HEK293 (cell line): ENCODE results near the gene TAF10.

ENCODE experiments used
- CTCF ChIA-PET: fragments of 350-600 bp; formaldehyde crosslinking; extraction: SDS; loops from one replicate; lab custom pipeline; 2021; ENCODE audit warnings: antibody characterized with exemption; lab: Yijun Ruan, JAX
- POLR2A ChIA-PET: fragments of 300-600 bp; formaldehyde crosslinking; extraction: SDS; loops from one replicate; lab custom pipeline; 2020; ENCODE audit warnings: antibody characterized with exemption, inconsistent platforms; lab: Yijun Ruan, JAX
- H3K27ac ChIP-seq: fragments of 200-500 bp; sonication (Bioruptor generic); 2 replicates; pipeline ENCODE4 v1.5.1; 2014; ENCODE audit warnings: low read depth, low read length, control low read depth, inconsistent platforms; ENCODE audit errors: extremely low read depth
- H3K36me3 ChIP-seq, 2 experiments: fragments of 200-500 bp in 1 of 2; sonication (Bioruptor generic) in 1 of 2; 1 replicate in 1 of 2; 2 replicates in 1 of 2; pipeline ENCODE4 v1.5.1; 2014 to 2017; ENCODE audit warnings: inconsistent platforms in 2 of 2, low read length in 2 of 2; ENCODE audit not compliant: control insufficient read depth in 2 of 2, insufficient read depth in 1 of 2
- H3K4me1 ChIP-seq: fragments of 200-500 bp; sonication (Bioruptor generic); 2 replicates; pipeline ENCODE4 v1.5.1; 2014; ENCODE audit warnings: mild to moderate bottlenecking, low read length, inconsistent platforms; ENCODE audit not compliant: control insufficient read depth, insufficient read depth
- H3K4me3 ChIP-seq: 2 replicates; pipeline ENCODE4 v1.5.1; 2011; ENCODE audit warnings: low read depth, mild to moderate bottlenecking, control low read depth, low read length, moderate library complexity
- H3K9me3 ChIP-seq: fragments of 200-500 bp; sonication (Bioruptor generic); 2 replicates; pipeline ENCODE4 v1.5.1; 2014; ENCODE audit warnings: low read depth, low read length, inconsistent platforms; ENCODE audit not compliant: control insufficient read depth, insufficient read depth
- GLIS1 ChIP-seq: fragments of 450-650 bp; formaldehyde crosslinking; IDR thresholded peaks from 2 replicates; pipeline ENCODE4 v1.5.1; 2016; ENCODE audit warnings: missing biosample characterization, missing genetic modification characterization
- KLF7 ChIP-seq: fragments of 450-650 bp; formaldehyde crosslinking; IDR thresholded peaks from 2 replicates; pipeline ENCODE4 v1.5.1; 2016; ENCODE audit warnings: missing biosample characterization, missing genetic modification characterization, borderline replicate concordance
- SETDB1 ChIP-seq: IDR thresholded peaks from one replicate; pipeline ENCODE4 v1.6.1; 2017; ENCODE audit warnings: mild to moderate bottlenecking, low read length, moderate library complexity, mixed read lengths; ENCODE audit not compliant: insufficient read length
- ZBTB8A ChIP-seq: fragments of 450-650 bp; formaldehyde crosslinking; IDR thresholded peaks from 2 replicates; pipeline ENCODE4 v1.5.1; 2016; ENCODE audit warnings: missing biosample characterization, missing genetic modification characterization
- ZNF169 ChIP-seq: fragments of 450-650 bp; formaldehyde crosslinking; IDR thresholded peaks from 2 replicates; pipeline ENCODE4 v1.5.1; 2016; ENCODE audit warnings: missing biosample characterization, missing genetic modification characterization
- ZNF175 ChIP-seq: fragments of 450-650 bp; formaldehyde crosslinking; IDR thresholded peaks from 2 replicates; pipeline ENCODE4 v1.5.1; 2016; ENCODE audit warnings: missing biosample characterization, missing genetic modification characterization
- ZNF184 ChIP-seq: fragments of 450-650 bp; IDR thresholded peaks from 2 replicates; pipeline ENCODE4 v1.5.1; 2018; ENCODE audit warnings: missing biosample characterization, mild to moderate bottlenecking, missing genetic modification characterization
- ZNF223 ChIP-seq: fragments of 450-650 bp; formaldehyde crosslinking; IDR thresholded peaks from 2 replicates; pipeline ENCODE4 v1.5.1; 2016; ENCODE audit warnings: missing biosample characterization, missing genetic modification characterization
- ZNF24 ChIP-seq: fragments of 450-650 bp; formaldehyde crosslinking; IDR thresholded peaks from 2 replicates; pipeline ENCODE4 v1.5.1; 2016; ENCODE audit warnings: missing biosample characterization, missing genetic modification characterization
- ZNF292 ChIP-seq: fragments of 450-650 bp; formaldehyde crosslinking; IDR thresholded peaks from 2 replicates; pipeline ENCODE4 v1.5.1; 2016; ENCODE audit warnings: low read depth, missing biosample characterization, missing genetic modification characterization, borderline replicate concordance
- ZNF416 ChIP-seq: fragments of 450-650 bp; formaldehyde crosslinking; IDR thresholded peaks from 2 replicates; pipeline ENCODE4 v1.5.1; 2016; ENCODE audit warnings: missing biosample characterization, missing genetic modification characterization
- ZNF48 ChIP-seq: fragments of 450-650 bp; formaldehyde crosslinking; IDR thresholded peaks from 2 replicates; pipeline ENCODE4 v1.5.1; 2016; ENCODE audit warnings: missing biosample characterization, missing genetic modification characterization
- ZNF514 ChIP-seq: fragments of 450-650 bp; formaldehyde crosslinking; IDR thresholded peaks from 2 replicates; pipeline ENCODE4 v1.5.1; 2016; ENCODE audit warnings: missing biosample characterization, missing genetic modification characterization
- ZNF544 ChIP-seq: fragments of 450-650 bp; formaldehyde crosslinking; IDR thresholded peaks from 2 replicates; pipeline ENCODE4 v1.5.0; 2017; ENCODE audit warnings: missing biosample characterization, missing genetic modification characterization
- ZNF561 ChIP-seq: fragments of 450-650 bp; IDR thresholded peaks from 2 replicates; pipeline ENCODE4 v1.5.1; 2018; ENCODE audit warnings: missing biosample characterization, missing genetic modification characterization, borderline replicate concordance
- ZNF596 ChIP-seq: fragments of 450-650 bp; IDR thresholded peaks from 2 replicates; pipeline ENCODE4 v1.5.0; 2018; ENCODE audit warnings: missing biosample characterization, mild to moderate bottlenecking, missing genetic modification characterization, moderate library complexity
- ZNF664 ChIP-seq: fragments of 450-650 bp; formaldehyde crosslinking; IDR thresholded peaks from 2 replicates; pipeline ENCODE4 v1.5.1; 2016; ENCODE audit warnings: missing biosample characterization, missing genetic modification characterization
- ZNF768 ChIP-seq: fragments of 450-650 bp; formaldehyde crosslinking; IDR thresholded peaks from 2 replicates; pipeline ENCODE4 v1.5.1; 2018; ENCODE audit warnings: missing biosample characterization, mild to moderate bottlenecking, missing genetic modification characterization
- ZNF843 ChIP-seq: fragments of 450-650 bp; formaldehyde crosslinking; IDR thresholded peaks from 2 replicates; pipeline ENCODE4 v1.5.1; 2016; ENCODE audit warnings: missing biosample characterization, missing genetic modification characterization
- ZSCAN16 ChIP-seq: fragments of 450-650 bp; formaldehyde crosslinking; IDR thresholded peaks from 2 replicates; pipeline ENCODE4 v1.5.1; 2016; ENCODE audit warnings: missing biosample characterization, missing genetic modification characterization
- TF ChIP-seq, protein P1 (sequence below): fragments of 450-650 bp; formaldehyde crosslinking; IDR thresholded peaks from 2 replicates; pipeline ENCODE4 v1.5.1; 2016; ENCODE audit warnings: missing biosample characterization, missing genetic modification characterization
- TF ChIP-seq, protein P2 (sequence below): fragments of 450-650 bp; formaldehyde crosslinking; IDR thresholded peaks from 2 replicates; pipeline ENCODE4 v1.5.1; 2016; ENCODE audit warnings: missing biosample characterization, missing genetic modification characterization

Gene TAF10

DNA sequence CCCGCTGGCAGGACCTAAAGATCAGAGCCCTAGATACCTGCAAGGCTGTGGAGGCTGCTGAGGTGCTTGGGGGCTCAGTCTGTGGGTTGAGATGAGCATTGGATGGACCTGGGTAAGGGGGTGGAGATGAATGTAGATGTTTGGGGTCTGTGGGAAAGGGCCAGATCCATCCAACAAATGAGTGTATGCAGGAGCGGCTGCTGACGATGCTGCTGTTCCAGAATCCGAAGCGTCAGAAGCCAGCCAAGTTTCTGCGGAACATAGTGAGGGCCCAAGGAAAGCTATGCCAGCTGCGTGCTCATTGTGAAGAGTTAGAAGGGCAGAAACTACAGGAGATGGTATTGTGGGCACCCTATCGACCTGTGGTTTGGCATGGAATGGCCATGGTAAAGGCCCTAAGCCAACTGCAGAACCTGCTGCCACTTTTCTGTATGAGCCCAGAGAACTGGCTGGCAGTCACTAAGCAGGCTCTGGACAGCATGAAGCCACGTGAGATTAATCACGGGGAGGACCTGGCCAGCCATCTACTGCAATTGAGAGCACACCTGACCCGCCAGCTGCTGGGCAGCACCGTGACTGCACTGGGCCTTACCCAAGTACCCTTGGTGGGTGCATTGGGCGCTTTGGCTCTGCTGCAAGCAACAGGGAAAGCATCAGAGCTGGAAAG is 45.2 kb downstream of the TAF10 start (continued):
- no peak for TF ChIP-seq ZBTB8A (tag by site-specific recombination)
- TF ChIP-seq ZNF175 (tag by site-specific recombination): no peak
- no peak for TF ChIP-seq ZNF223 (tag by site-specific recombination)
- TF ChIP-seq ZNF596: no peak
- TF ChIP-seq ZNF48: no peak
- TF ChIP-seq, all 188 proteins: peak for 0

DNA sequence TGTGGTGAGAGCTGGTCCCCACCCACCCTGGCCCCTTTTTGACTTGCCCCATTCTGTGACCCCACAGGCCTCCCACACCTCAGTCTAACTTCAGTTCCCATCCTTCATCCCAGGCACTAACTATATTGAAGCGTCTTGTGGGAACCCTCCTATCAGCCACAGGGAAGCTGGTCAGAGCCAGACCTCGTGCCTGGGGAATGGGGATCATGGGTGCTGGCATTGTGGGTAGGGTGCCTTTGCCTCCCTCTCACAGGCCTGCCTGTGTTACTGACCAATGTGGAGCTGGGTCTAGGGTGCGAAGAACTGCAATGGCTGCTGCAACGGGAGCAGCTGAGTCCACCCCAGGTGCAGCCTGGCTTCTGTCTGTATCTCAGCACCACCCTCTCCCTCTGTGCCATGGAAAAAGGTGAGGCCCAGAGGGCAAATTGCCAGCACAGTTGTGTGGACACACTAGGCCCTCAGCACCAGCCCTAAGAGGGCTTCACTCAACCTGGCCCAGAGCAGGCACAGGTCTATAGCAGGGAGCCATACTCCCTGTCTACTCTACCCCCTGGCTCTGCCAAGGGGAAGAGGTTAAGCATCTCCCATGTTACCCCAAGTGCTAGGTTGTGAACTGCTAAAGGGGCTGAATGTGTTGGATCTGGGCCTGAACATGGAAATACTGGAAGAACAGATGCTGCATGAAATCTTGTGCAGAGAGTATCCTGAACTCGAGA is 45.9 kb downstream of the TAF10 start:
- no peaks in the 10 kb centered on the region for H3K9me3 ChIP-seq
- no peaks in the 10 kb centered on the region for H3K4me1 ChIP-seq
- H3K4me3 ChIP-seq: no peak overlapping the region
- peaks cover 0 to 3% of the 10 kb centered on the region in 2 experiments; a peak in 1 of 3 replicates for H3K36me3 ChIP-seq
- ChIA-PET POLR2A (interaction anchor here (0.6 kb wide), 1 partner anchor 46 kb away, joined by 5 read pairs; the partner anchor contains the start of gene TAF10), CTCF (no interaction called here)
- no peak for TF ChIP-seq ZNF561 (tag by site-specific recombination)
- TF ChIP-seq ZBTB8A (tag by site-specific recombination): no peak
- no peak for TF ChIP-seq ZNF544
- TF ChIP-seq ZNF184 (tag by site-specific recombination): no peak
- no peak for TF ChIP-seq SETDB1
- TF ChIP-seq ZNF843 (tag by site-specific recombination): no peak
- TF ChIP-seq ZNF169 (tag by site-specific recombination): no peak
- TF ChIP-seq ZNF416: no peak
- TF ChIP-seq ZSCAN16 (tag by site-specific recombination): no peak
- TF ChIP-seq KLF7 (tag by site-specific recombination): no peak
- TF ChIP-seq ZNF514 (tag by site-specific recombination): no peak
- no peak for TF ChIP-seq GLIS1 (tag by site-specific recombination)
- no peak overlapping the region for H3K27ac ChIP-seq

DNA sequence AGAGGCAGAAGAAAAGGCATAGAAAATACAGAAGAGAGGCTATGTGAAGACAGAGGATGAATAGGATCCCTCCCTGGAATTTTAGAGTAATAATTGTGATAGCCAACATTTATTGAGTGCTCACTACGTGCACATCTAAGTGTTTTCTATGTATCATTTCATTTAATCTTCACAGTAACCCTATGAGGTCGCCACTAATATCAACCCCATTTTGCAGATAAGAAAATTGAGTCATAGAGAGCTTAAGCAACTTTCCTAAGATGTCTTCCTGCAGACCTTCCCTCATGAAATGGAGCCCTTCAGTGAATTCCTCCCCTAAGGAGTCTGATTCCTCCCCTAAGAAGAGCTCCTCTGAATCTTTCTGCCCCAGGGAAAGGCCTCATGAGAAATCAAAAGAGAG is 46.7 kb downstream of the TAF10 start:
- no peak for TF ChIP-seq ZNF768
- TF ChIP-seq, protein P1, sequence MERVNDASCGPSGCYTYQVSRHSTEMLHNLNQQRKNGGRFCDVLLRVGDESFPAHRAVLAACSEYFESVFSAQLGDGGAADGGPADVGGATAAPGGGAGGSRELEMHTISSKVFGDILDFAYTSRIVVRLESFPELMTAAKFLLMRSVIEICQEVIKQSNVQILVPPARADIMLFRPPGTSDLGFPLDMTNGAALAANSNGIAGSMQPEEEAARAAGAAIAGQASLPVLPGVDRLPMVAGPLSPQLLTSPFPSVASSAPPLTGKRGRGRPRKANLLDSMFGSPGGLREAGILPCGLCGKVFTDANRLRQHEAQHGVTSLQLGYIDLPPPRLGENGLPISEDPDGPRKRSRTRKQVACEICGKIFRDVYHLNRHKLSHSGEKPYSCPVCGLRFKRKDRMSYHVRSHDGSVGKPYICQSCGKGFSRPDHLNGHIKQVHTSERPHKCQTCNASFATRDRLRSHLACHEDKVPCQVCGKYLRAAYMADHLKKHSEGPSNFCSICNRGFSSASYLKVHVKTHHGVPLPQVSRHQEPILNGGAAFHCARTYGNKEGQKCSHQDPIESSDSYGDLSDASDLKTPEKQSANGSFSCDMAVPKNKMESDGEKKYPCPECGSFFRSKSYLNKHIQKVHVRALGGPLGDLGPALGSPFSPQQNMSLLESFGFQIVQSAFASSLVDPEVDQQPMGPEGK: no peak
- TF ChIP-seq ZNF24: no peak
- peak; percentile 58; the same call in 1 of the 2 replicates for TF ChIP-seq ZNF664 (tag by site-specific recombination)
- TF ChIP-seq, protein P2, sequence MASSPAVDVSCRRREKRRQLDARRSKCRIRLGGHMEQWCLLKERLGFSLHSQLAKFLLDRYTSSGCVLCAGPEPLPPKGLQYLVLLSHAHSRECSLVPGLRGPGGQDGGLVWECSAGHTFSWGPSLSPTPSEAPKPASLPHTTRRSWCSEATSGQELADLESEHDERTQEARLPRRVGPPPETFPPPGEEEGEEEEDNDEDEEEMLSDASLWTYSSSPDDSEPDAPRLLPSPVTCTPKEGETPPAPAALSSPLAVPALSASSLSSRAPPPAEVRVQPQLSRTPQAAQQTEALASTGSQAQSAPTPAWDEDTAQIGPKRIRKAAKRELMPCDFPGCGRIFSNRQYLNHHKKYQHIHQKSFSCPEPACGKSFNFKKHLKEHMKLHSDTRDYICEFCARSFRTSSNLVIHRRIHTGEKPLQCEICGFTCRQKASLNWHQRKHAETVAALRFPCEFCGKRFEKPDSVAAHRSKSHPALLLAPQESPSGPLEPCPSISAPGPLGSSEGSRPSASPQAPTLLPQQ (tag by site-specific recombination): no peak
- TF ChIP-seq ZNF292 (tag by site-specific recombination): no peak
- TF ChIP-seq, all 188 proteins: peak for 1
- Histone ChIP-seq H3K4me3 (no peak overlapping the region), H3K27ac (no peak overlapping the region), H3K9me3 (no peaks in the 10 kb centered on the region), H3K4me1 (no peaks in the 10 kb centered on the region), H3K36me3 (no peaks in the 10 kb centered on the region)
- POLR2A ChIA-PET: no interaction called here
- CTCF ChIA-PET: no interaction called here
